Dedifferentiated amniotic fluid mesenchymal stem cell (primary cell): ENCODE data around the gene UNC5C.

ENCODE experiments used
- DNase-seq: peaks from one replicate; pipeline ENCODE4 v3.0.0-alpha.2; 2016; ENCODE audit errors: extremely low spot score

Gene UNC5C

GRCh38 chr4:95348418-95348817, 200.4 kb downstream of the UNC5C start:
- no peak for DNase-seq

GRCh38 chr4:95343235-95343634, 205.5 kb downstream of the UNC5C start:
- DNase-seq, result no peak

GRCh38 chr4:95340191-95340590, 208.6 kb downstream of the UNC5C start:
- no peak for DNase-seq

- DNase-seq, result no peak
Observed at GRCh38 chr4:95325665-95326064, 223.1 kb downstream of the UNC5C start.

GRCh38 chr4:95319169-95319568, 229.6 kb downstream of the UNC5C start:
- DNase-seq, result no peak

GRCh38 chr4:95318483-95318882, 230.3 kb downstream of the UNC5C start:
- no peak for DNase-seq

- DNase-seq, result no peak
Observed at GRCh38 chr4:95318044-95318443, 230.7 kb downstream of the UNC5C start.

GRCh38 chr4:95317085-95317793, 231.5 kb downstream of the UNC5C start:
- DNase-seq, result no peak

GRCh38 chr4:95314573-95314972, 234.2 kb downstream of the UNC5C start:
- no peak for DNase-seq

GRCh38 chr4:95304898-95305297, 243.9 kb downstream of the UNC5C start:
- DNase-seq, result peak; percentile 50

- no peak for DNase-seq
Observed at GRCh38 chr4:95300304-95300703, 248.5 kb downstream of the UNC5C start.

- no peak for DNase-seq
Observed at GRCh38 chr4:95296052-95296451, 252.7 kb downstream of the UNC5C start.

GRCh38 chr4:95295157-95295556, 253.6 kb downstream of the UNC5C start:
- DNase-seq, result no peak

GRCh38 chr4:95294321-95294720, 254.5 kb downstream of the UNC5C start:
- no peak for DNase-seq

- no peak for DNase-seq
Observed at GRCh38 chr4:95293014-95293413, 255.8 kb downstream of the UNC5C start.

- DNase-seq, result no peak
Observed at GRCh38 chr4:95290702-95291101, 258.1 kb downstream of the UNC5C start.

GRCh38 chr4:95289028-95289634, 259.6 kb downstream of the UNC5C start:
- no peak for DNase-seq

GRCh38 chr4:95288552-95288951, 260.2 kb downstream of the UNC5C start:
- no peak for DNase-seq

GRCh38 chr4:95285797-95286196, 263.0 kb downstream of the UNC5C start:
- no peak for DNase-seq

GRCh38 chr4:95284655-95285054, 264.1 kb downstream of the UNC5C start:
- no peak for DNase-seq

GRCh38 chr4:95283320-95283719, 265.5 kb downstream of the UNC5C start:
- no peak for DNase-seq

- no peak for DNase-seq
Observed at GRCh38 chr4:95272797-95273196, 276.0 kb downstream of the UNC5C start.

- DNase-seq, result no peak
Observed at GRCh38 chr4:95272036-95272435, 276.7 kb downstream of the UNC5C start.
